ENCODE measurements around the gene TSC22D1.

TSC22D1 gene

GRCh38 chr13:44451651-44452050 lies 124.5 kb downstream of the TSC22D1 start:
- Histone ChIP-seq H4K8ac (ENCODE audit: low read depth, low read length) (no peak overlapping the region), H3K36me3 (replicated peaks in 1 of 2; ENCODE audit: control insufficient read depth in 2 of 2, insufficient read depth in 2 of 2, low read length in 2 of 2) (no peaks in the 10 kb centered on the region), H3K4ac (ENCODE audit: low read length) (no peak overlapping the region), H3K79me1 (ENCODE audit: low read depth, low read length) (no peaks in the 10 kb centered on the region), H3K18ac (ENCODE audit: low read length) (no peak overlapping the region), H4K91ac (ENCODE audit: low read depth, low read length, poor library complexity) (no peak overlapping the region), H3K4me2 (ENCODE audit: insufficient read depth, low read length, poor library complexity, severe bottlenecking) (no peak overlapping the region), H3K4me3 (ENCODE audit: low read length in 2 of 2) (no peak overlapping the region), H3K9me3 (replicated peaks in 1 of 2; ENCODE audit: control insufficient read depth in 2 of 2, insufficient read depth in 1 of 2, low read depth in 1 of 2, low read length in 2 of 2) (peaks cover 0 to 3% of the 10 kb centered on the region in 2 donors), H2AK5ac (ENCODE audit: low read depth, low read length) (no peak overlapping the region), H3K23ac (ENCODE audit: low read depth, low read length, poor library complexity) (no peak overlapping the region), H3K14ac (ENCODE audit: low read length) (no peak overlapping the region), H2BK12ac (ENCODE audit: low read length) (no peak overlapping the region), H3K27ac (replicated peaks; ENCODE audit: low read length) (no peak overlapping the region), H2BK120ac (ENCODE audit: low read depth, low read length) (no peak overlapping the region), H3K9ac (ENCODE audit: low read depth, low read length, poor library complexity) (no peak overlapping the region), H2BK5ac (ENCODE audit: low read length) (no peak overlapping the region), H3K4me1 (ENCODE audit: control insufficient read depth in 2 of 2, insufficient read depth in 1 of 2, low read depth in 1 of 2, low read length in 2 of 2) (peaks cover 0 to 2% of the 10 kb centered on the region in 2 donors), H2AFZ (ENCODE audit: low read length) (no peak overlapping the region), H2BK15ac (ENCODE audit: low read length) (no peak overlapping the region), H3K27me3 (ENCODE audit: control insufficient read depth in 3 of 3, insufficient read depth in 3 of 3, low read depth in 1 of 3, low read length in 3 of 3) (no peaks in the 10 kb centered on the region)
- DNase-seq (ENCODE audit: low spot score), result no peak
- WGBS, 2 donors (ENCODE audit: extremely low coverage in 2 of 2, insufficient read length in 2 of 2, insufficient replicate concordance in 1 of 2), result no CpG with 5 or more reads among the region's 7 CpGs

GRCh38 chr13:44451126-44451525 lies 125.0 kb downstream of the TSC22D1 start:
- no peak overlapping the region for H3K27ac ChIP-seq (replicated peaks; ENCODE audit: low read length)
- H3K9me3 ChIP-seq (replicated peaks in 1 of 2; ENCODE audit: control insufficient read depth in 2 of 2, insufficient read depth in 1 of 2, low read depth in 1 of 2, low read length in 2 of 2), result no peaks in the 10 kb centered on the region
- H3K4me1 ChIP-seq (ENCODE audit: control insufficient read depth in 2 of 2, insufficient read depth in 1 of 2, low read depth in 1 of 2, low read length in 2 of 2), result peaks cover 0 to 2% of the 10 kb centered on the region in 2 donors
- no peak overlapping the region for H2BK120ac ChIP-seq (ENCODE audit: low read depth, low read length)
- peak overlapping the region; percentile 32 for H3K9ac ChIP-seq (ENCODE audit: low read depth, low read length, poor library complexity)
- no peak overlapping the region for H2AFZ ChIP-seq (ENCODE audit: low read length)
- WGBS, 2 donors (ENCODE audit: extremely low coverage in 2 of 2, insufficient read length in 2 of 2, insufficient replicate concordance in 1 of 2), result no CpG with 5 or more reads among the region's 12 CpGs
- peaks cover 1% of the 10 kb centered on the region for H3K79me1 ChIP-seq (ENCODE audit: low read depth, low read length)
- H3K14ac ChIP-seq (ENCODE audit: low read length), result no peak overlapping the region
- H3K4me2 ChIP-seq (ENCODE audit: insufficient read depth, low read length, poor library complexity, severe bottlenecking), result no peak overlapping the region
- H4K91ac ChIP-seq (ENCODE audit: low read depth, low read length, poor library complexity), result no peak overlapping the region
- no peak overlapping the region for H2BK5ac ChIP-seq (ENCODE audit: low read length)
- no peak overlapping the region for H2BK15ac ChIP-seq (ENCODE audit: low read length)
- no peak overlapping the region for H2BK12ac ChIP-seq (ENCODE audit: low read length)
- H3K4me3 ChIP-seq (ENCODE audit: low read length in 2 of 2), result no peak overlapping the region
- H4K8ac ChIP-seq (ENCODE audit: low read depth, low read length), result no peak overlapping the region
- peak overlapping the region; percentile 16 for H3K18ac ChIP-seq (ENCODE audit: low read length)
- no peak overlapping the region for H2AK5ac ChIP-seq (ENCODE audit: low read depth, low read length)
- no peak for DNase-seq (ENCODE audit: low spot score)
- H3K23ac ChIP-seq (ENCODE audit: low read depth, low read length, poor library complexity), result no peak overlapping the region
- no peaks in the 10 kb centered on the region for H3K36me3 ChIP-seq (replicated peaks in 1 of 2; ENCODE audit: control insufficient read depth in 2 of 2, insufficient read depth in 2 of 2, low read length in 2 of 2)
- no peaks in the 10 kb centered on the region for H3K27me3 ChIP-seq (ENCODE audit: control insufficient read depth in 3 of 3, insufficient read depth in 3 of 3, low read depth in 1 of 3, low read length in 3 of 3)
- no peak overlapping the region for H3K4ac ChIP-seq (ENCODE audit: low read length)

GRCh38 chr13:44449999-44450821 lies 125.9 kb downstream of the TSC22D1 start:
- Histone ChIP-seq H3K4me2 (ENCODE audit: insufficient read depth, low read length, poor library complexity, severe bottlenecking) (no peak overlapping the region), H3K4me3 (ENCODE audit: low read length in 2 of 2) (no peak overlapping the region), H3K4ac (ENCODE audit: low read length) (no peak overlapping the region), H3K79me1 (ENCODE audit: low read depth, low read length) (peaks cover 1% of the 10 kb centered on the region), H3K9ac (ENCODE audit: low read depth, low read length, poor library complexity) (no peak overlapping the region), H3K27ac (replicated peaks; ENCODE audit: low read length) (no peak overlapping the region), H4K8ac (ENCODE audit: low read depth, low read length) (no peak overlapping the region), H3K18ac (ENCODE audit: low read length) (no peak overlapping the region), H3K14ac (ENCODE audit: low read length) (no peak overlapping the region), H3K23ac (ENCODE audit: low read depth, low read length, poor library complexity) (no peak overlapping the region), H2BK15ac (ENCODE audit: low read length) (no peak overlapping the region), H2BK120ac (ENCODE audit: low read depth, low read length) (no peak overlapping the region), H2AK5ac (ENCODE audit: low read depth, low read length) (no peak overlapping the region), H2BK5ac (ENCODE audit: low read length) (no peak overlapping the region), H3K27me3 (ENCODE audit: control insufficient read depth in 3 of 3, insufficient read depth in 3 of 3, low read depth in 1 of 3, low read length in 3 of 3) (no peaks in the 10 kb centered on the region), H3K4me1 (ENCODE audit: control insufficient read depth in 2 of 2, insufficient read depth in 1 of 2, low read depth in 1 of 2, low read length in 2 of 2) (peaks cover 0 to 2% of the 10 kb centered on the region in 2 donors), H3K36me3 (replicated peaks in 1 of 2; ENCODE audit: control insufficient read depth in 2 of 2, insufficient read depth in 2 of 2, low read length in 2 of 2) (no peaks in the 10 kb centered on the region), H4K91ac (ENCODE audit: low read depth, low read length, poor library complexity) (no peak overlapping the region), H2BK12ac (ENCODE audit: low read length) (no peak overlapping the region), H2AFZ (ENCODE audit: low read length) (no peak overlapping the region), H3K9me3 (replicated peaks in 1 of 2; ENCODE audit: control insufficient read depth in 2 of 2, insufficient read depth in 1 of 2, low read depth in 1 of 2, low read length in 2 of 2) (peaks cover 0 to 5% of the 10 kb centered on the region in 2 donors)
- no peak for DNase-seq (ENCODE audit: low spot score)
- 100% methylated on average over 1 of the region's 3 CpGs for WGBS, 2 donors (ENCODE audit: extremely low coverage in 2 of 2, insufficient read length in 2 of 2, insufficient replicate concordance in 1 of 2)

GRCh38 chr13:44448875-44449274 lies 127.3 kb downstream of the TSC22D1 start:
- no peak overlapping the region for H3K9ac ChIP-seq (ENCODE audit: low read depth, low read length, poor library complexity)
- peak overlapping the region in 1 of 2 donors; percentile 26 for H3K4me3 ChIP-seq (ENCODE audit: low read length in 2 of 2)
- H3K9me3 ChIP-seq (replicated peaks in 1 of 2; ENCODE audit: control insufficient read depth in 2 of 2, insufficient read depth in 1 of 2, low read depth in 1 of 2, low read length in 2 of 2), result peaks cover 0 to 10% of the 10 kb centered on the region in 2 donors
- no peak overlapping the region for H2BK5ac ChIP-seq (ENCODE audit: low read length)
- no peak overlapping the region for H3K18ac ChIP-seq (ENCODE audit: low read length)
- no CpG with 5 or more reads among the region's 3 CpGs for WGBS, 2 donors (ENCODE audit: extremely low coverage in 2 of 2, insufficient read length in 2 of 2, insufficient replicate concordance in 1 of 2)
- H3K23ac ChIP-seq (ENCODE audit: low read depth, low read length, poor library complexity), result no peak overlapping the region
- H2AK5ac ChIP-seq (ENCODE audit: low read depth, low read length), result no peak overlapping the region
- H3K79me1 ChIP-seq (ENCODE audit: low read depth, low read length), result peaks cover 1% of the 10 kb centered on the region
- H4K91ac ChIP-seq (ENCODE audit: low read depth, low read length, poor library complexity), result no peak overlapping the region
- H2BK12ac ChIP-seq (ENCODE audit: low read length), result no peak overlapping the region
- H3K14ac ChIP-seq (ENCODE audit: low read length), result no peak overlapping the region
- DNase-seq (ENCODE audit: low spot score), result no peak
- H2BK120ac ChIP-seq (ENCODE audit: low read depth, low read length), result no peak overlapping the region
- H3K4me1 ChIP-seq (ENCODE audit: control insufficient read depth in 2 of 2, insufficient read depth in 1 of 2, low read depth in 1 of 2, low read length in 2 of 2), result peaks cover 0 to 2% of the 10 kb centered on the region in 2 donors
- no peak overlapping the region for H2AFZ ChIP-seq (ENCODE audit: low read length)
- no peaks in the 10 kb centered on the region for H3K27me3 ChIP-seq (ENCODE audit: control insufficient read depth in 3 of 3, insufficient read depth in 3 of 3, low read depth in 1 of 3, low read length in 3 of 3)
- no peak overlapping the region for H3K27ac ChIP-seq (replicated peaks; ENCODE audit: low read length)
- no peak overlapping the region for H3K4ac ChIP-seq (ENCODE audit: low read length)
- no peak overlapping the region for H2BK15ac ChIP-seq (ENCODE audit: low read length)
- no peak overlapping the region for H4K8ac ChIP-seq (ENCODE audit: low read depth, low read length)
- no peaks in the 10 kb centered on the region for H3K36me3 ChIP-seq (replicated peaks in 1 of 2; ENCODE audit: control insufficient read depth in 2 of 2, insufficient read depth in 2 of 2, low read length in 2 of 2)
- no peak overlapping the region for H3K4me2 ChIP-seq (ENCODE audit: insufficient read depth, low read length, poor library complexity, severe bottlenecking)

Data from neuronal stem cell (in vitro differentiated cells).